Measurements from ENCODE around the gene DNAH6. TPM values are rescaled to one million over a fixed set of nuclear protein-coding genes. Genes with fewer than 3 reads are reported as not detected.
"Not testable (repeated sequence)": the region's sequence is repeated elsewhere in the genome, so short reads cannot be mapped to it uniquely, and the experiment has no call there.

Gene DNAH6
- total RNA-seq, 4 donors from 2014 or later, result 0.04 to 0.67 (median 0.27) TPM

DNA sequence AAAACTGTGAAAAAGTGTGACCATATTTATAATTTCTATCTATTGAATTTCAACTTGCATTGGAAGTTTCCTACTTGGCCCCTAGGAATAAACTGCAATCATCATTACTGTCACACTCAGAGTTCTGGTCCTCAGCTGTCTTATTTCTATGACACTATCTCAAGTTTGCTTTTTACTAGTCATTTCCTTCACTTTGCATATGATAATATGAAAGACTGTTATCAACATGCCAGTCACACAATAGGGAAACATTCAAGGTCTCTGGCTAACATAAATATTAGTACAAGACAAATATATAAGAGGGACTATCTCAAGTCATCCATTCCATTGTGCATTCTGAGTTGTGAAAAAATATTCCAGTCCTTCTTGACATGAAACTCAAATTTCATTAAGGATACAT is 28.7 kb downstream of the DNAH6 start:
- Histone ChIP-seq H3K9me3 (no peaks in the 10 kb centered on the region), H3K36me3 (no peaks in the 10 kb centered on the region), H3K4me1 (no peaks in the 10 kb centered on the region), H3K27ac (no peak overlapping the region), H3K27me3 (no peaks in the 10 kb centered on the region), H3K4me3 (no peak overlapping the region)
- TF ChIP-seq EP300 (IDR thresholded peaks at IDR 0.05) (no peak), CTCF (IDR thresholded peaks at IDR 0.05) (no peak), POLR2A (IDR thresholded peaks at IDR 0.05) (no peak), POLR2AphosphoS5 (IDR thresholded peaks at IDR 0.05) (no peak)
- ATAC-seq, result no peak

GRCh38 chr2:84546551-84546950 is 30.3 kb downstream of the DNAH6 start:
- Histone ChIP-seq H3K27ac (no peak overlapping the region), H3K9me3 (no peaks in the 10 kb centered on the region), H3K4me3 (no peak overlapping the region), H3K36me3 (no peaks in the 10 kb centered on the region), H3K27me3 (no peaks in the 10 kb centered on the region), H3K4me1 (no peaks in the 10 kb centered on the region)
- WGBS, 2 donors (ENCODE audit: low coverage in 1 of 2), result 73 to 77% methylated on average over 2 of the region's 2 CpGs
- ATAC-seq, result no peak
- TF ChIP-seq CTCF (IDR thresholded peaks at IDR 0.05) (no peak), EP300 (IDR thresholded peaks at IDR 0.05) (no peak), POLR2A (IDR thresholded peaks at IDR 0.05) (no peak), POLR2AphosphoS5 (IDR thresholded peaks at IDR 0.05) (no peak)

DNA sequence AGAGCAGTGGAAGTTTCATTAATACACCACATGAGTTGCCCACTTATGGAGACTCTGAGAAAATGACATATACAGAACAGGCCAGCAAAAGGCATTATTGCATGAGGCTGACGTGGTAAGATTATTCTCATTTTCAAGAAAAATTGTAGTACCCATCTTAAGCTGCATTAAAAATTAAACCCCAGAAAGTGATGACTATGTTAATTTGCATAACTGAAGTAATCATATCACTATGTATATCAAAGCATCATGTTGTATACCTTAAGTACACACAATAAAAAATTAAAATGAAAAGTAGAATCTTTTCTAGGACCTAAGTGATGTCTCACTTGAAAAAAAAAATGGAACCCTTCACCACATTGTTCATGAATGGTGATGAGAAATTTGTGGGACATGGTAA is 32.0 kb downstream of the DNAH6 start:
- WGBS, 2 donors (ENCODE audit: low coverage in 1 of 2), result 80 to 87% methylated on average over 1 of the region's 1 CpG
- Histone ChIP-seq H3K27ac (no peak overlapping the region), H3K27me3 (no peaks in the 10 kb centered on the region), H3K36me3 (no peaks in the 10 kb centered on the region), H3K4me3 (no peak overlapping the region), H3K9me3 (no peaks in the 10 kb centered on the region), H3K4me1 (no peaks in the 10 kb centered on the region)
- ATAC-seq, result no peak
- TF ChIP-seq POLR2A (IDR thresholded peaks at IDR 0.05), result no peak
- no peak for TF ChIP-seq POLR2AphosphoS5 (IDR thresholded peaks at IDR 0.05)
- TF ChIP-seq CTCF (IDR thresholded peaks at IDR 0.05), result no peak

DNA sequence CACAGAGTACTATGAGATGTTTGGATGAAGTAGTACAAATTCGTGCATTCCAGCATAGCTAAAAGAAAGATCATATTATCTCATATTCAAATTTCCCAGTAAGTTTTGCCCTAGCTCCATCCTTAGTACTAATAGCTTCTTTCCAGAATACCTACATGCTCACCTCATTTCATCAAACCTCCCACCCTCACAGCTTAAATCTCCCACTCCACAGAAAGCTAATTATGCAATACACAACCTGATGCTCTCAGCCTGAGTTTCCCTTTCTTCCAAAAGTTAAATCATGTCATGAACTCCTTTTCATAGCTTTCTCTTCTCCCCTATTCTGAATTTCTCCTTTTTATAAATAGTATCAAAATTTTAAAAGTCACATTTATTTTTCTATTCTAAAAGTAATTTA is 34.6 kb downstream of the DNAH6 start:
- no peaks in the 10 kb centered on the region for H3K36me3 ChIP-seq
- no peaks in the 10 kb centered on the region for H3K27me3 ChIP-seq
- TF ChIP-seq EP300 (IDR thresholded peaks at IDR 0.05) (no peak), CTCF (IDR thresholded peaks at IDR 0.05) (no peak), POLR2AphosphoS5 (IDR thresholded peaks at IDR 0.05) (no peak), POLR2A (IDR thresholded peaks at IDR 0.05) (no peak)
- H3K9me3 ChIP-seq, result no peaks in the 10 kb centered on the region
- 33 to 44% methylated on average over 1 of the region's 1 CpG for WGBS, 2 donors (ENCODE audit: low coverage in 1 of 2)
- ATAC-seq, result no peak
- no peak overlapping the region for H3K4me3 ChIP-seq
- no peak overlapping the region for H3K27ac ChIP-seq
- H3K4me1 ChIP-seq, result no peaks in the 10 kb centered on the region

GRCh38 chr2:84551526-84551925 is 35.2 kb downstream of the DNAH6 start:
- not testable (repeated sequence) for H3K4me3 ChIP-seq, H3K9me3 ChIP-seq, H3K27me3 ChIP-seq, H3K4me1 ChIP-seq, H3K27ac ChIP-seq, ATAC-seq, H3K36me3 ChIP-seq
- 81 to 94% methylated on average over 2 to 3 of the region's 6 CpGs for WGBS, 2 donors (ENCODE audit: low coverage in 1 of 2)

DNA sequence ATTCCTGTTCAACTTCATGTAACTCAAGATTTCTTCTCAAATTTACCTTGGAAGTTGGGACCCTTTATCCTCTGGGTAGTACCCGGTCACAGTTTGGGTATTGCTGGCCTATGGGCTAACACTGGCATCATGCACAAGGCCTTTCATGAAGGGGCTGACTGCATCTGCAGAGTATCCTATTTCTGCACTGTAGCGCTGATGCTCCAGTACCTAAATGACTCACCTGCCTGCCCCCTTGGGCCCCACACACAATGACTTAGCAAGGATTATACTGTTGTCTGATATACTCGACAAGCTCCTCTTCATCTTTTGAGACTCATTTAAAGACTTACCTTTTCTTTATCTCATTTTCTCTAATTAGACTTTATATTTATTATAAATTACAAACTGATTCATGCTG is 39.9 kb downstream of the DNAH6 start:
- peaks cover 0 to 16% (median 1%) of the 10 kb centered on the region in 3 donors for H3K9me3 ChIP-seq
- H3K27ac ChIP-seq, result no peak overlapping the region
- 92 to 94% methylated on average over 2 of the region's 3 CpGs for WGBS, 2 donors (ENCODE audit: low coverage in 1 of 2)
- TF ChIP-seq POLR2AphosphoS5 (IDR thresholded peaks at IDR 0.05) (no peak), EP300 (IDR thresholded peaks at IDR 0.05) (no peak), POLR2A (IDR thresholded peaks at IDR 0.05) (no peak), CTCF (IDR thresholded peaks at IDR 0.05) (no peak)
- no peaks in the 10 kb centered on the region for H3K27me3 ChIP-seq
- ATAC-seq, result no peak
- no peaks in the 10 kb centered on the region for H3K36me3 ChIP-seq
- no peaks in the 10 kb centered on the region for H3K4me1 ChIP-seq
- no peak overlapping the region for H3K4me3 ChIP-seq

Measured in gastroesophageal sphincter (tissue), 4 donors.